ENCODE data around the gene SREBF2. TPM values are rescaled to one million over a fixed set of nuclear protein-coding genes. Genes with fewer than 3 reads are reported as not detected.
"Not testable (repeated sequence)": the region's sequence is repeated elsewhere in the genome, so short reads cannot be mapped to it uniquely, and the experiment has no call there.

The SREBF2 gene
- total RNA-seq, 2 experiments from 2014 or later: 150 to 157 TPM

DNA sequence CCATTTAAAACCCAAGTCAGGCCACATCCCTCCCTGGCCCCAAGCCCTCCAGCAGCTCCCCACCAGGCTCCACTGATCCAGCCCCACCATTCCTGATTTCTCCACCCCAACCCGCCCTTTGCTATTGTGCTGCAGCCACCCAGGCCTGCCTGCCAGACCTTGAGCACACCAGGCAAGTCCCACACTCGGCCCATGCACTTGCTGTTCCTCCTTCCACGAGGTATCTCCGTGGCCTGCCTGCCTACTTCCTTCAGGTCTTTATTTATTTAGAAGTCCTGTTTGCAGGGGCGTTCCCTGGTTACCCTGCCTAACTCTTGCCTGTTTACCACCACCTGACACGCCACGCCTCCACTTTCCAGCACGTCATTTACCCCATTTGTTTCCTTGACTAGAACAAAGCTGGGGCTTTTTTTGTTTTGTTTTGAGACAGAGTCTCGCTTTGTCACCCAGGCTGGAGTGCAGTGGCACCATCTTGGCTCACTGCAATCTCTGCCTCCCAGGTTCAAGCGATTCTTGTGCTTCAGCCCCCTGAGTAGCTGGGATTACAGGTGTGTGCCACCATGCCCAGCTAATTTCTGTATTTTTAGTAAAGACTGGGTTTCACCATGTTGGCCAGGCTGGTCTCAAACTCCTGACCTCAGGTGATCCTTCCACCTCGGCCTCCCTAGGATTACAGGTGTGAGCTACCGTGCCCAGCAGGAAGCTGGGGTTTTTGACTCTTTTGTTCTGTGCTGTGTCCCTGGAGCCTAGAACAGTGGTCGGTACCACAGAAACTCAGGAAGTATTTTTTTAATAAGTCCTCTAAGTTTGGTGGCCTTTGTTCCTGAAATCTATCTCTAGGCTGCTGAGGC lies 107.3 kb downstream of the SREBF2 start:
- H3K4me3 Mint-ChIP-seq: peak overlapping the region; percentile 76
- H3K27ac Mint-ChIP-seq: peak overlapping the region; percentile 99
- DNase-seq: peak; percentile 98
- ChIA-PET POLR2A (interaction anchor here (0.7 to 3.8 kb wide), 34 partner anchors 13 to 674 kb away, joined by 3 to 36 read pairs (median 5); partner anchors contain the start of genes CCDC134, DESI1, MEI1 and NAGA), CTCF (interaction anchor here (0.9 to 2.6 kb wide), 22 partner anchors 9 to 539 kb away, joined by 3 to 64 read pairs (median 5); partner anchors contain the start of genes CCDC134, MEI1, NDUFA6 and TNFRSF13C)
- no peaks in the 10 kb centered on the region for H3K27me3 Mint-ChIP-seq
- peaks cover 72% of the 10 kb centered on the region for H3K36me3 Mint-ChIP-seq (ENCODE audit: low read depth)
- H3K9me3 Mint-ChIP-seq: no peaks in the 10 kb centered on the region
- H3K4me1 Mint-ChIP-seq: peaks cover 62% of the 10 kb centered on the region

DNA sequence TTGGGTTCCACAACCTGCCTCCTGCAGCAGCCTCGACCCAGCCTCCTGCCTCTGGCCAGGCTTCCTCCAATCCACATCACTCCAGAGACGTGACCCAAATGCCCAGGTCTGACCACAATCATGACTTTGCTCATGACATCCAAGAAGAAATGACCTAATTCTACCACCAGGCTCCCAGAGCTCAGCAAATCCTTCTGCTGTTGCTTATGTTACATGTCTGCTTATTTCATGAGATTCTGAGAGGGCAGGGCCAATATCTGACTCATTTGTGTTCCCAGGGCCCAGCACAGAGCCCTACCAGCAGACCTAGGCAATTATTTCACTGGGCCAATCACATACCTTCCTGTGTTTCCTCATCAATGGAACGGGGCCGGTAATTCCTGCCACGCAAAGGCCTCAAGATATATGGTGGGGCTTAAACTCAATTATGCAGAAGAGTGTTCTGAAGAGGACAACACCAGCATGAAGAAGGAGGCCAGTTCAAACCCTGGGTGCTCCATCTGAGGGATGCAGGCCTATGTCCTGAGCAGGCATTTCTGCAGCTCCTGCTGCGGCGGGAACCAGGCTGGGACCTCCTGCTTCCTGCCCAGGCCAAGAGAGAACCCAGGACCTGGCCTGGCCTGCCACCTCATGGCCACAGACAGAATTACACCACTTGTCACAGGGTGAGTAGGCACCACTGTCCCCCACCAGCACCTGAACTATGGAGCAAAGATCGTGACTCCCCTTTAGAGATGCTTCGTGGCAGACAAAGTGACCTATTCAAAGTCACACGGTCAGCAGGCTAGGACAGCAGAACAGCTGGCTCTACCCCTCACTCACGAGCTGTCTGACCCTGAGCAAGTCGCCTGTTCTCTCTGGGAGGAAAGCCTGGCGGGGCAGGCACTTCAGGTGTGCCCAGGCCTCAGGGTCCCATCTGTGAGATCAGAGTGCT lies 108.2 kb downstream of the SREBF2 start:
- H3K4me1 Mint-ChIP-seq: peaks cover 67% of the 10 kb centered on the region

GRCh38 chr22:41943661-41944209 lies 110.8 kb downstream of the SREBF2 start:
- no peak for DNase-seq
- POLR2A ChIA-PET: interaction anchor here (0.6 to 2.0 kb wide), 8 partner anchors 18 to 280 kb away, joined by 3 to 7 read pairs (median 6); partner anchors contain the start of genes CCDC134, SNU13, SREBF2 and TNFRSF13C
- Mint-ChIP-seq H3K4me3 (peak overlapping the region; percentile 63), H3K27ac (peak overlapping the region; percentile 89), H3K4me1 (peaks cover 80% of the 10 kb centered on the region), H3K36me3 (ENCODE audit: low read depth) (peaks cover 62% of the 10 kb centered on the region), H3K9me3 (no peaks in the 10 kb centered on the region), H3K27me3 (no peaks in the 10 kb centered on the region)
- CTCF ChIA-PET: interaction anchor here (0.8 to 2.8 kb wide), 8 partner anchors 20 to 277 kb away, joined by 3 to 16 read pairs (median 5); partner anchors contain the start of genes CCDC134 and SREBF2

More for the DNA sequence above, 108.2 kb downstream of the SREBF2 start:
- CTCF ChIA-PET: interaction anchor here (0.6 to 2.6 kb wide), 27 partner anchors 9 to 539 kb away, joined by 3 to 64 read pairs (median 4); partner anchors contain the start of genes CCDC134, MEI1, NDUFA6 and SREBF2
- Mint-ChIP-seq H3K9me3 (no peaks in the 10 kb centered on the region), H3K27ac (peak overlapping the region; percentile 99), H3K36me3 (ENCODE audit: low read depth) (peaks cover 77% of the 10 kb centered on the region), H3K4me3 (peak overlapping the region; percentile 76), H3K27me3 (no peaks in the 10 kb centered on the region)
- POLR2A ChIA-PET: interaction anchor here (0.6 to 3.8 kb wide), 34 partner anchors 14 to 673 kb away, joined by 3 to 36 read pairs (median 5); partner anchors contain the start of genes CCDC134, DESI1, MEI1 and NAGA
- DNase-seq: peak; percentile 91

GRCh38 chr22:41946629-41947423 lies 113.9 kb downstream of the SREBF2 start, which contains the start of gene CENPM:
CENPM (minus strand) TSS chr22:41947152; CDS start chr22:41947076, 76 bp downstream.
- Mint-ChIP-seq H3K4me3 (peak within 1 kb of the TSS; percentile 88), H3K36me3 (ENCODE audit: low read depth) (peaks cover 36% of the 10 kb centered on the region), H3K27ac (peak within 1 kb of the TSS; percentile 85), H3K27me3 (no peaks in the 10 kb centered on the region), H3K9me3 (no peaks in the 10 kb centered on the region), H3K4me1 (peaks cover 55% of the 10 kb centered on the region)
- peak; percentile 94 for DNase-seq
- POLR2A ChIA-PET: interaction anchor here (0.6 to 2.6 kb wide), 41 partner anchors 9 to 668 kb away, joined by 3 to 39 read pairs (median 5); partner anchors contain the start of genes CCDC134, DESI1, MEI1 and NDUFA6
- CTCF ChIA-PET: interaction anchor here (0.6 to 2.1 kb wide), 25 partner anchors 11 to 1601 kb away, joined by 3 to 17 read pairs (median 4); partner anchors contain the start of genes CCDC134, MEI1, SREBF2 and TEF

GRCh38 chr22:41947424-41948080 lies 114.6 kb downstream of the SREBF2 start:
- Mint-ChIP-seq H3K4me1 (peaks cover 51% of the 10 kb centered on the region), H3K27ac (no peak overlapping the region), H3K4me3 (peak overlapping the region; percentile 88), H3K36me3 (ENCODE audit: low read depth) (peaks cover 32% of the 10 kb centered on the region), H3K27me3 (no peaks in the 10 kb centered on the region), H3K9me3 (no peaks in the 10 kb centered on the region)
- ChIA-PET CTCF (interaction anchor here (0.6 to 2.1 kb wide), 16 partner anchors 10 to 496 kb away, joined by 3 to 17 read pairs (median 8); partner anchors contain the start of genes CCDC134, MEI1 and SREBF2), POLR2A (interaction anchor here (0.6 to 2.6 kb wide), 32 partner anchors 11 to 667 kb away, joined by 3 to 39 read pairs (median 6); partner anchors contain the start of genes CCDC134, DESI1, MEI1 and NDUFA6)
- no peak for DNase-seq

- ChIA-PET CTCF (interaction anchor here (0.7 to 1.0 kb wide), 3 partner anchors 13 to 493 kb away, joined by 3 read pairs; no protein-coding TSS in a partner anchor), POLR2A (interaction anchor here (1.2 to 2.6 kb wide), 7 partner anchors 40 to 666 kb away, joined by 3 to 39 read pairs (median 11); partner anchors contain the start of genes NDUFA6, POLDIP3, SNU13 and SREBF2)
- Mint-ChIP-seq H3K27me3 (no peaks in the 10 kb centered on the region), H3K9me3 (no peaks in the 10 kb centered on the region), H3K27ac (no peak overlapping the region), H3K36me3 (ENCODE audit: low read depth) (peaks cover 27% of the 10 kb centered on the region), H3K4me3 (no peak overlapping the region), H3K4me1 (peaks cover 45% of the 10 kb centered on the region)
- DNase-seq: no peak
Observed at GRCh38 chr22:41948142-41948541, 115.2 kb downstream of the SREBF2 start.

- not testable (repeated sequence) for H3K4me3 Mint-ChIP-seq, DNase-seq, H3K9me3 Mint-ChIP-seq, H3K27me3 Mint-ChIP-seq, H3K27ac Mint-ChIP-seq
- ChIA-PET CTCF (interaction anchor here (0.8 to 1.6 kb wide), 3 partner anchors 8 to 252 kb away, joined by 3 to 5 read pairs (median 3); no protein-coding TSS in a partner anchor), POLR2A (interaction anchor here (1.2 kb wide), 1 partner anchor 261 kb away, joined by 3 read pairs; the partner anchor contains the start of gene SNU13)
- H3K4me1 Mint-ChIP-seq: peaks cover 37% of the 10 kb centered on the region
- H3K36me3 Mint-ChIP-seq (ENCODE audit: low read depth): peaks cover 19% of the 10 kb centered on the region
Observed at GRCh38 chr22:41948928-41949296, 116.0 kb downstream of the SREBF2 start.

GRCh38 chr22:41949297-41949965 lies 116.5 kb downstream of the SREBF2 start:
- Mint-ChIP-seq H3K36me3 (ENCODE audit: low read depth) (peaks cover 15% of the 10 kb centered on the region), H3K27ac (no peak overlapping the region), H3K4me1 (peaks cover 34% of the 10 kb centered on the region), H3K9me3 (no peaks in the 10 kb centered on the region), H3K27me3 (no peaks in the 10 kb centered on the region), H3K4me3 (no peak overlapping the region)
- no peak for DNase-seq
- ChIA-PET POLR2A (no interaction called here), CTCF (interaction anchor here (0.6 to 1.6 kb wide), 2 partner anchors 9 to 93 kb away, joined by 4 to 5 read pairs; no protein-coding TSS in a partner anchor)

GRCh38 chr22:41951898-41952474 lies 119.1 kb downstream of the SREBF2 start, which contains the start of gene SMIM45:
SMIM45 (plus strand) TSS chr22:41952150.
- no peaks in the 10 kb centered on the region for H3K9me3 Mint-ChIP-seq
- ChIA-PET CTCF (interaction anchor here (1.1 kb wide), 1 partner anchor 138 kb away, joined by 3 read pairs; no protein-coding TSS in a partner anchor), POLR2A (no interaction called here)
- no peak within 1 kb of the TSS for H3K27ac Mint-ChIP-seq
- no peaks in the 10 kb centered on the region for H3K36me3 Mint-ChIP-seq (ENCODE audit: low read depth)
- DNase-seq: no peak
- no peak within 1 kb of the TSS for H3K4me3 Mint-ChIP-seq
- no peaks in the 10 kb centered on the region for H3K27me3 Mint-ChIP-seq
- peaks cover 21% of the 10 kb centered on the region for H3K4me1 Mint-ChIP-seq

DNA sequence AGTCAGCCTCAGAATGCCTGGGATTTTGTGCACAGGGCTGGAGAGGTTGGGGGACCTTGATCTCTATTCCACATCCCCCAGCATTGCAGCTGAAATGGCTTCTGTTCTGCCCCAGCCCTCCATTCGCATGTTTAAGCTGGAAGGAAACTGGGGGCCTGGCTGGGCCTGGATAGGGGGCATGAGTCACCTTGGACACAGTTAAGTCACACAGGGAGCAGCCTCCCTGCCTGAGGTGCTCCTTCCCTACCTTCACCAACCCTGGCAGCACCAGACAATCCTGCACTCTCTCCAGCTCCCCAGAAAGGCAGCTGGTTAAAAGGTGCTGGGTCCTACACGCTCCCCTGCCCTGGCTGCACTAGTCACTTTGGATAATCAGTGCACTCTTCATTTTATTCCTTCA lies 119.8 kb downstream of the SREBF2 start:
- peaks cover 19% of the 10 kb centered on the region for H3K4me1 Mint-ChIP-seq
- no peak overlapping the region for H3K27ac Mint-ChIP-seq
- no peak for DNase-seq
- ChIA-PET POLR2A (no interaction called here), CTCF (interaction anchor here (1.2 kb wide), 1 partner anchor 130 kb away, joined by 3 read pairs; no protein-coding TSS in a partner anchor)
- H3K36me3 Mint-ChIP-seq (ENCODE audit: low read depth): no peaks in the 10 kb centered on the region
- H3K27me3 Mint-ChIP-seq: no peaks in the 10 kb centered on the region
- H3K4me3 Mint-ChIP-seq: no peak overlapping the region
- no peaks in the 10 kb centered on the region for H3K9me3 Mint-ChIP-seq

Data from activated CD4-positive, alpha-beta memory T cell treated with anti-CD3 and anti-CD28 coated beads, Interleukin-2, amount 10 ng/mL, durations not matched to agents 7 days and 5 days (primary cell).